Loucy (cell line): Measurements from ENCODE around the gene KIRREL3.

Experiments
- EZH2phosphoT487 ChIP-seq: fragments of 200-600 bp; IDR thresholded peaks from 2 replicates; pipeline ENCODE4 v1.6.1; 2018; ENCODE audit warnings: antibody characterized with exemption, mild to moderate bottlenecking, moderate library complexity, borderline replicate concordance
- TF ChIP-seq, protein P1 (sequence below): fragments of 200-600 bp; sonication (generic); conservative IDR thresholded peaks from 2 replicates; pipeline ENCODE4 v1.5.1; 2014; ENCODE audit warnings: mild to moderate bottlenecking, antibody characterized with exemption, low read length

DNA sequence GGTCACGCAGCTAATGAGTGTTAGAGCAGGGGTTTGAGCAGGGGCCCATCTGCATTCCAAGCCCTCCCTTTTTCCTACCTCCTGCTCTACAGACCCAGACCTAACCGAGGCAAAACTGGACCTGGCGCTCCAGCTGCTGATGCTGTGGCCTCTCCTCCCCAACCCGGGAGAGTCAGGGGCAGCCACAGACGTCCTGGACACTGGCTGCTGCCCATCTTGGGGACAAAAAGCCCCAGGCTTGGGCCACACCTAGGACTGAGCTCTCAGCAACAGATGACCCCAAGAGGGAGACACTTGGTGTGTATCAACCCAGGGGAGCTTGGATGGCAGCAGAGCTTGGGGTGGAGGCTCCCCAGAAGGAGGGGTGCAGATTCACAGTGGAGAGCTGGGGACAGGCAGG is 472.5 kb downstream of the KIRREL3 start:
- TF ChIP-seq, protein P1, sequence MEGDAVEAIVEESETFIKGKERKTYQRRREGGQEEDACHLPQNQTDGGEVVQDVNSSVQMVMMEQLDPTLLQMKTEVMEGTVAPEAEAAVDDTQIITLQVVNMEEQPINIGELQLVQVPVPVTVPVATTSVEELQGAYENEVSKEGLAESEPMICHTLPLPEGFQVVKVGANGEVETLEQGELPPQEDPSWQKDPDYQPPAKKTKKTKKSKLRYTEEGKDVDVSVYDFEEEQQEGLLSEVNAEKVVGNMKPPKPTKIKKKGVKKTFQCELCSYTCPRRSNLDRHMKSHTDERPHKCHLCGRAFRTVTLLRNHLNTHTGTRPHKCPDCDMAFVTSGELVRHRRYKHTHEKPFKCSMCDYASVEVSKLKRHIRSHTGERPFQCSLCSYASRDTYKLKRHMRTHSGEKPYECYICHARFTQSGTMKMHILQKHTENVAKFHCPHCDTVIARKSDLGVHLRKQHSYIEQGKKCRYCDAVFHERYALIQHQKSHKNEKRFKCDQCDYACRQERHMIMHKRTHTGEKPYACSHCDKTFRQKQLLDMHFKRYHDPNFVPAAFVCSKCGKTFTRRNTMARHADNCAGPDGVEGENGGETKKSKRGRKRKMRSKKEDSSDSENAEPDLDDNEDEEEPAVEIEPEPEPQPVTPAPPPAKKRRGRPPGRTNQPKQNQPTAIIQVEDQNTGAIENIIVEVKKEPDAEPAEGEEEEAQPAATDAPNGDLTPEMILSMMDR = no peak
- TF ChIP-seq EZH2phosphoT487 = no peak
